ENCODE results near the gene EARS2.

- TF ChIP-seq POLR2A (IDR thresholded peaks at IDR 0.05; ENCODE audit: low read depth, low read length) (no peak), SPI1 (IDR thresholded peaks at IDR 0.05; ENCODE audit: low read depth, low read length) (no peak), POU2F2 (IDR thresholded peaks at IDR 0.05; ENCODE audit: low read depth, low read length) (no peak), POLR2AphosphoS5 (IDR thresholded peaks at IDR 0.05; ENCODE audit: low read depth, low read length) (no peak)
Measured at GRCh38 chr16:23476289-23476688, 80.9 kb downstream of the EARS2 start.
